GM23338 (cell line): ENCODE data around the gene TMEM52. TPM values are rescaled to one million over a fixed set of nuclear protein-coding genes. Genes with fewer than 3 reads are reported as not detected.

Experiments used
- ATAC-seq: fragments of 200-7000 bp; cut with Tn5 transposase; 3 replicates; pipeline ENCODE4 v1.9.1; 2020
- DNase-seq: peaks from one replicate; pipeline ENCODE4 v3.0.0-alpha.2; 2015; ENCODE audit warnings: low spot score
- H2AFZ ChIP-seq: fragments of 200-600 bp; sonication (generic); 2 replicates; pipeline ENCODE4 v1.8.0; 2016; ENCODE audit warnings: antibody characterized with exemption, mild to moderate bottlenecking, moderate library complexity
- H3F3A ChIP-seq: fragments of 200-600 bp; sonication (generic); replicated peaks from 2 replicates; pipeline ENCODE4 v1.8.0; 2017; ENCODE audit warnings: antibody characterized with exemption, mixed run types, low read depth
- H3K27ac ChIP-seq: fragments of 200-600 bp; sonication (generic); 2 replicates; pipeline ENCODE4 v1.6.1; 2016; ENCODE audit warnings: low read depth
- H3K27me3 ChIP-seq: fragments of 200-600 bp; sonication (generic); 2 replicates; pipeline ENCODE4 v1.8.0; 2016; ENCODE audit warnings: mild to moderate bottlenecking, mixed run types, moderate library complexity; ENCODE audit not compliant: insufficient read depth
- H3K36me3 ChIP-seq: fragments of 200-600 bp; sonication (generic); 2 replicates; pipeline ENCODE4 v1.8.0; 2016; ENCODE audit warnings: mild to moderate bottlenecking; ENCODE audit not compliant: insufficient read depth
- H3K4me1 ChIP-seq: fragments of 200-600 bp; sonication (generic); 2 replicates; pipeline ENCODE4 v1.8.0; 2016; ENCODE audit warnings: mild to moderate bottlenecking, moderate library complexity; ENCODE audit not compliant: insufficient read depth
- H3K4me2 ChIP-seq: fragments of 200-600 bp; sonication (generic); 2 replicates; pipeline ENCODE4 v1.7.1; 2017; ENCODE audit warnings: mixed run types
- H3K4me3 ChIP-seq: fragments of 200-600 bp; sonication (generic); 2 replicates; pipeline ENCODE4 v1.6.1; 2016; ENCODE audit warnings: mixed run types
- H3K79me2 ChIP-seq: fragments of 200-600 bp; sonication (generic); replicated peaks from 2 replicates; pipeline ENCODE4 v1.8.0; 2017; ENCODE audit warnings: mild to moderate bottlenecking; ENCODE audit not compliant: insufficient read depth
- H3K9me2 ChIP-seq: fragments of 200-600 bp; sonication (generic); 2 replicates; pipeline ENCODE4 v1.8.0; 2017; ENCODE audit not compliant: insufficient read depth
- H4K20me1 ChIP-seq: fragments of 200-600 bp; sonication (generic); replicated peaks from 2 replicates; pipeline ENCODE4 v1.8.0; 2017; ENCODE audit warnings: mild to moderate bottlenecking; ENCODE audit not compliant: insufficient read depth
- H3K27ac Mint-ChIP-seq: 2 replicates; pipeline ENCODE4 v1.8.0; 2020; ENCODE audit warnings: inconsistent platforms, mild to moderate bottlenecking, moderate library complexity, mixed read lengths
- H3K27me3 Mint-ChIP-seq: 3 replicates; pipeline ENCODE4 v1.8.0; 2022; ENCODE audit warnings: low read depth, mild to moderate bottlenecking, moderate library complexity, mixed read lengths, inconsistent platforms; ENCODE audit not compliant: insufficient read depth, poor library complexity
- H3K36me3 Mint-ChIP-seq: 3 replicates; pipeline ENCODE4 v1.8.0; 2021; ENCODE audit warnings: low read depth, mild to moderate bottlenecking, inconsistent platforms, moderate library complexity, mixed read lengths
- H3K4me1 Mint-ChIP-seq: 3 replicates; pipeline ENCODE4 v1.8.0; 2020; ENCODE audit warnings: mild to moderate bottlenecking, inconsistent platforms, mixed read lengths
- H3K4me3 Mint-ChIP-seq: 3 replicates; pipeline ENCODE4 v1.8.0; 2021; ENCODE audit warnings: moderate library complexity, mild to moderate bottlenecking, inconsistent platforms, mixed read lengths
- H3K9me3 Mint-ChIP-seq: 3 replicates; pipeline ENCODE4 v1.8.0; 2020; ENCODE audit warnings: moderate library complexity, mild to moderate bottlenecking, inconsistent platforms, mixed read lengths
- EZH2 ChIP-seq: fragments of 200-600 bp; sonication (generic); IDR thresholded peaks from one replicate; pipeline ENCODE4 v1.8.0; 2017; ENCODE audit warnings: antibody characterized with exemption, mild to moderate bottlenecking, low read depth; ENCODE audit not compliant: unreplicated experiment
- EZH2phosphoT487 ChIP-seq: fragments of 200-600 bp; sonication (generic); IDR thresholded peaks from one replicate; pipeline ENCODE4 v1.8.1; 2018; ENCODE audit warnings: antibody characterized with exemption; ENCODE audit not compliant: unreplicated experiment
- POLR2AphosphoS5 ChIP-seq: IDR thresholded peaks from 2 replicates; pipeline ENCODE4 v1.6.1; 2016; ENCODE audit warnings: antibody characterized with exemption, low read depth
- ZNF114 ChIP-seq: fragments of 250-450 bp; sonication (Bioruptor Pico); IDR thresholded peaks from 2 replicates; pipeline ENCODE4 v1.5.0; 2020; ENCODE audit warnings: mild to moderate bottlenecking, moderate library complexity
- polyA plus RNA-seq: library from polyadenylated mRNA; unstranded; fragments of >200 nt; fragmentation: Nextera tagmentation; extraction: Ambion mirVana; gene quantifications from 2 replicates; pipeline ENCODE4 v1.2.1, GENCODE V29; 2016
- total RNA-seq: library from RNA; depleted of rRNA; stranded (reverse); fragments of >200 nt; shearing (Covaris generic); gene quantifications from 2 replicates; pipeline ENCODE4 v1.2.3, GENCODE V29; 2014
- TF ChIP-seq, protein P1 (sequence below): fragments of 250-450 bp; sonication (Bioruptor Pico); IDR thresholded peaks from 2 replicates; pipeline ENCODE4 v1.5.0; 2020; ENCODE audit warnings: mild to moderate bottlenecking, moderate library complexity
- TF ChIP-seq, protein P2 (sequence below), 2 experiments: fragments of 200-600 bp in 1 of 2; sonication (generic) in 1 of 2; conservative IDR thresholded peaks; 2 replicates each; pipeline versions ENCODE4 v1.5.1 to v1.6.1; 2016 to 2017; ENCODE audit warnings: antibody characterized with exemption in 2 of 2, low read depth in 2 of 2, mild to moderate bottlenecking in 2 of 2, moderate library complexity in 1 of 2
- TF ChIP-seq, protein P3 (sequence below): IDR thresholded peaks from one replicate; pipeline ENCODE4 v1.6.1; 2018; ENCODE audit warnings: antibody characterized with exemption; ENCODE audit not compliant: unreplicated experiment

TMEM52 gene
- total and polyA plus RNA-seq, 2 experiments from 2014 or later, result 19.5 to 25.0 TPM

DNA sequence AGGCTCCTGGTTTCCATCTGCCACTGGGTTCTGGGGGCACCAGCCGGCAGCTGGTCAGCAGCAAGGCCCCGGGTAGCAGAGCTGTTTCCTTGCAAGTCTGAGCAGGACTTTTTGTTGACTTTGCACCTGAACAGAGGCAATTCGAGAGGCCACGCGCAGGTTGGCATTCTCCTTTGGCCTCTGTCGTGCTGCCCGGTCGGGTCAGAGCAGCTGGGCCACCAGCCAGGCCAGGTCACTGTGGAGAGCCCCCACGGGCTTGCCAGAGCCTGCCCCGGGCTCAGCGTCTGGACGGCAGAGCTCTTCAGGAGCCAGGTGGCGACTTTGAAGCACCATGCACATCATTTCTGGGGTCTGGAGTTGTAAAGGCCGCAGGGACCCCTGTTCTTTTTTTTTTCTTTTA is 28.4 kb upstream of the TMEM52 start (continued):
- TF ChIP-seq, protein P1, sequence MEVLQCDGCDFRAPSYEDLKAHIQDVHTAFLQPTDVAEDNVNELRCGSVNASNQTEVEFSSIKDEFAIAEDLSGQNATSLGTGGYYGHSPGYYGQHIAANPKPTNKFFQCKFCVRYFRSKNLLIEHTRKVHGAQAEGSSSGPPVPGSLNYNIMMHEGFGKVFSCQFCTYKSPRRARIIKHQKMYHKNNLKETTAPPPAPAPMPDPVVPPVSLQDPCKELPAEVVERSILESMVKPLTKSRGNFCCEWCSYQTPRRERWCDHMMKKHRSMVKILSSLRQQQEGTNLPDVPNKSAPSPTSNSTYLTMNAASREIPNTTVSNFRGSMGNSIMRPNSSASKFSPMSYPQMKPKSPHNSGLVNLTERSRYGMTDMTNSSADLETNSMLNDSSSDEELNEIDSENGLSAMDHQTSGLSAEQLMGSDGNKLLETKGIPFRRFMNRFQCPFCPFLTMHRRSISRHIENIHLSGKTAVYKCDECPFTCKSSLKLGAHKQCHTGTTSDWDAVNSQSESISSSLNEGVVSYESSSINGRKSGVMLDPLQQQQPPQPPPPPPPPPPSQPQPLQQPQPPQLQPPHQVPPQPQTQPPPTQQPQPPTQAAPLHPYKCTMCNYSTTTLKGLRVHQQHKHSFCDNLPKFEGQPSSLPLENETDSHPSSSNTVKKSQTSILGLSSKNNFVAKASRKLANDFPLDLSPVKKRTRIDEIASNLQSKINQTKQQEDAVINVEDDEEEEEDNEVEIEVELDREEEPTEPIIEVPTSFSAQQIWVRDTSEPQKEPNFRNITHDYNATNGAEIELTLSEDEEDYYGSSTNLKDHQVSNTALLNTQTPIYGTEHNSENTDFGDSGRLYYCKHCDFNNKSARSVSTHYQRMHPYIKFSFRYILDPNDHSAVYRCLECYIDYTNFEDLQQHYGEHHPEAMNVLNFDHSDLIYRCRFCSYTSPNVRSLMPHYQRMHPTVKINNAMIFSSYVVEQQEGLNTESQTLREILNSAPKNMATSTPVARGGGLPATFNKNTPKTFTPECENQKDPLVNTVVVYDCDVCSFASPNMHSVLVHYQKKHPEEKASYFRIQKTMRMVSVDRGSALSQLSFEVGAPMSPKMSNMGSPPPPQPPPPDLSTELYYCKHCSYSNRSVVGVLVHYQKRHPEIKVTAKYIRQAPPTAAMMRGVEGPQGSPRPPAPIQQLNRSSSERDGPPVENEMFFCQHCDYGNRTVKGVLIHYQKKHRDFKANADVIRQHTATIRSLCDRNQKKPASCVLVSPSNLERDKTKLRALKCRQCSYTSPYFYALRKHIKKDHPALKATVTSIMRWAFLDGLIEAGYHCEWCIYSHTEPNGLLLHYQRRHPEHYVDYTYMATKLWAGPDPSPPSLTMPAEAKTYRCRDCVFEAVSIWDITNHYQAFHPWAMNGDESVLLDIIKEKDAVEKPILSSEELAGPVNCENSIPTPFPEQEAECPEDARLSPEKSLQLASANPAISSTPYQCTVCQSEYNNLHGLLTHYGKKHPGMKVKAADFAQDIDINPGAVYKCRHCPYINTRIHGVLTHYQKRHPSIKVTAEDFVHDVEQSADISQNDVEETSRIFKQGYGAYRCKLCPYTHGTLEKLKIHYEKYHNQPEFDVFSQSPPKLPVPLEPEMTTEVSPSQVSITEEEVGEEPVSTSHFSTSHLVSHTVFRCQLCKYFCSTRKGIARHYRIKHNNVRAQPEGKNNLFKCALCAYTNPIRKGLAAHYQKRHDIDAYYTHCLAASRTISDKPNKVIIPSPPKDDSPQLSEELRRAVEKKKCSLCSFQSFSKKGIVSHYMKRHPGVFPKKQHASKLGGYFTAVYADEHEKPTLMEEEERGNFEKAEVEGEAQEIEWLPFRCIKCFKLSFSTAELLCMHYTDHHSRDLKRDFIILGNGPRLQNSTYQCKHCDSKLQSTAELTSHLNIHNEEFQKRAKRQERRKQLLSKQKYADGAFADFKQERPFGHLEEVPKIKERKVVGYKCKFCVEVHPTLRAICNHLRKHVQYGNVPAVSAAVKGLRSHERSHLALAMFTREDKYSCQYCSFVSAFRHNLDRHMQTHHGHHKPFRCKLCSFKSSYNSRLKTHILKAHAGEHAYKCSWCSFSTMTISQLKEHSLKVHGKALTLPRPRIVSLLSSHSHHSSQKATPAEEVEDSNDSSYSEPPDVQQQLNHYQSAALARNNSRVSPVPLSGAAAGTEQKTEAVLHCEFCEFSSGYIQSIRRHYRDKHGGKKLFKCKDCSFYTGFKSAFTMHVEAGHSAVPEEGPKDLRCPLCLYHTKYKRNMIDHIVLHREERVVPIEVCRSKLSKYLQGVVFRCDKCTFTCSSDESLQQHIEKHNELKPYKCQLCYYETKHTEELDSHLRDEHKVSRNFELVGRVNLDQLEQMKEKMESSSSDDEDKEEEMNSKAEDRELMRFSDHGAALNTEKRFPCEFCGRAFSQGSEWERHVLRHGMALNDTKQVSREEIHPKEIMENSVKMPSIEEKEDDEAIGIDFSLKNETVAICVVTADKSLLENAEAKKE, result no peak
- TF ChIP-seq, protein P2, sequence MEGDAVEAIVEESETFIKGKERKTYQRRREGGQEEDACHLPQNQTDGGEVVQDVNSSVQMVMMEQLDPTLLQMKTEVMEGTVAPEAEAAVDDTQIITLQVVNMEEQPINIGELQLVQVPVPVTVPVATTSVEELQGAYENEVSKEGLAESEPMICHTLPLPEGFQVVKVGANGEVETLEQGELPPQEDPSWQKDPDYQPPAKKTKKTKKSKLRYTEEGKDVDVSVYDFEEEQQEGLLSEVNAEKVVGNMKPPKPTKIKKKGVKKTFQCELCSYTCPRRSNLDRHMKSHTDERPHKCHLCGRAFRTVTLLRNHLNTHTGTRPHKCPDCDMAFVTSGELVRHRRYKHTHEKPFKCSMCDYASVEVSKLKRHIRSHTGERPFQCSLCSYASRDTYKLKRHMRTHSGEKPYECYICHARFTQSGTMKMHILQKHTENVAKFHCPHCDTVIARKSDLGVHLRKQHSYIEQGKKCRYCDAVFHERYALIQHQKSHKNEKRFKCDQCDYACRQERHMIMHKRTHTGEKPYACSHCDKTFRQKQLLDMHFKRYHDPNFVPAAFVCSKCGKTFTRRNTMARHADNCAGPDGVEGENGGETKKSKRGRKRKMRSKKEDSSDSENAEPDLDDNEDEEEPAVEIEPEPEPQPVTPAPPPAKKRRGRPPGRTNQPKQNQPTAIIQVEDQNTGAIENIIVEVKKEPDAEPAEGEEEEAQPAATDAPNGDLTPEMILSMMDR (conservative IDR thresholded peaks at IDR 0.05; ENCODE audit: low read depth in 2 of 2), result no peak
- TF ChIP-seq POLR2AphosphoS5, result no peak

DNA sequence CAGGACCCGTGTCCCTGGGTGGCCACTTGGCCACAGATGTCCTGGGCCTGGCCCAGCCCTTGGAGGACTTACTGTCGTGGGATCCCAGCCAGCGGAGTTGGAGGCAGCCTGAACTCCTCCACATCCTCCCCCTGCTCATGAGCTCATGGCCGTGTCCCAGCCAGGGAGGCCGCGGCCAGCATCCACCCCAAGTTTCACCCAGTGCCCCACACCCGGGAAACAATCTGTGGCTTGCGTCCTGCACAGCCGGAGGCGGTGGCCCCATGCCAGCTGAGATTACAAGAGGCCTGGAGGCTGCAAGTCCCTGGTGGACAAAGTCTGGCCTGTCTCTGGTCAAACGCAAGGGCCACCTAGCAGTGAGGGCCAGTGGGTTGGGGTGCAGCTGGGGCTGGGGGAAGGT is 27.5 kb upstream of the TMEM52 start:
- Histone ChIP-seq H2AFZ (no peak overlapping the region), H3K27me3 (no peaks in the 10 kb centered on the region), H3K4me2 (no peak overlapping the region), H4K20me1 (no peaks in the 10 kb centered on the region), H3K36me3 (no peaks in the 10 kb centered on the region), H3K9me2 (no peaks in the 10 kb centered on the region), H3K27ac (no peak overlapping the region), H3K79me2 (no peaks in the 10 kb centered on the region), H3F3A (0 out of 2 replicates have a peak, but pooled peaks cover 4% of the 10 kb centered on the region), H3K4me3 (no peak overlapping the region), H3K4me1 (no peaks in the 10 kb centered on the region)
- DNase-seq, result no peak
- Mint-ChIP-seq H3K27me3 (peaks cover 11% of the 10 kb centered on the region), H3K4me3 (no peak overlapping the region), H3K9me3 (no peaks in the 10 kb centered on the region; the same call in 2 of the 3 replicates), H3K4me1 (peaks cover 4% of the 10 kb centered on the region; the same call in 1 of the 3 replicates), H3K36me3 (no peaks in the 10 kb centered on the region), H3K27ac (no peak overlapping the region)
- ATAC-seq, result no peak
- TF ChIP-seq EZH2phosphoT487 (no peak), ZNF114 (no peak), EZH2 (no peak)
- TF ChIP-seq, protein P3, sequence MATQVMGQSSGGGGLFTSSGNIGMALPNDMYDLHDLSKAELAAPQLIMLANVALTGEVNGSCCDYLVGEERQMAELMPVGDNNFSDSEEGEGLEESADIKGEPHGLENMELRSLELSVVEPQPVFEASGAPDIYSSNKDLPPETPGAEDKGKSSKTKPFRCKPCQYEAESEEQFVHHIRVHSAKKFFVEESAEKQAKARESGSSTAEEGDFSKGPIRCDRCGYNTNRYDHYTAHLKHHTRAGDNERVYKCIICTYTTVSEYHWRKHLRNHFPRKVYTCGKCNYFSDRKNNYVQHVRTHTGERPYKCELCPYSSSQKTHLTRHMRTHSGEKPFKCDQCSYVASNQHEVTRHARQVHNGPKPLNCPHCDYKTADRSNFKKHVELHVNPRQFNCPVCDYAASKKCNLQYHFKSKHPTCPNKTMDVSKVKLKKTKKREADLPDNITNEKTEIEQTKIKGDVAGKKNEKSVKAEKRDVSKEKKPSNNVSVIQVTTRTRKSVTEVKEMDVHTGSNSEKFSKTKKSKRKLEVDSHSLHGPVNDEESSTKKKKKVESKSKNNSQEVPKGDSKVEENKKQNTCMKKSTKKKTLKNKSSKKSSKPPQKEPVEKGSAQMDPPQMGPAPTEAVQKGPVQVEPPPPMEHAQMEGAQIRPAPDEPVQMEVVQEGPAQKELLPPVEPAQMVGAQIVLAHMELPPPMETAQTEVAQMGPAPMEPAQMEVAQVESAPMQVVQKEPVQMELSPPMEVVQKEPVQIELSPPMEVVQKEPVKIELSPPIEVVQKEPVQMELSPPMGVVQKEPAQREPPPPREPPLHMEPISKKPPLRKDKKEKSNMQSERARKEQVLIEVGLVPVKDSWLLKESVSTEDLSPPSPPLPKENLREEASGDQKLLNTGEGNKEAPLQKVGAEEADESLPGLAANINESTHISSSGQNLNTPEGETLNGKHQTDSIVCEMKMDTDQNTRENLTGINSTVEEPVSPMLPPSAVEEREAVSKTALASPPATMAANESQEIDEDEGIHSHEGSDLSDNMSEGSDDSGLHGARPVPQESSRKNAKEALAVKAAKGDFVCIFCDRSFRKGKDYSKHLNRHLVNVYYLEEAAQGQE, result no peak
